OCI-LY1 (cell line): ENCODE results near the gene H6PD.

Experiments used
- H2AFZ ChIP-seq: fragments of 200-600 bp; sonication (generic), shearing (Covaris generic); 2 replicates; pipeline ENCODE4 v1.6.0; 2014; ENCODE audit warnings: antibody characterized with exemption, mild to moderate bottlenecking, low read length
- H3F3A ChIP-seq: fragments of 200-600 bp; sonication (generic), shearing (Covaris generic); 2 replicates; pipeline ENCODE4 v1.6.0; 2014; ENCODE audit warnings: mild to moderate bottlenecking, antibody characterized with exemption, low read length, moderate library complexity; ENCODE audit not compliant: insufficient read depth
- H3K27ac ChIP-seq: fragments of 200-600 bp; sonication (generic); 2 replicates; pipeline ENCODE4 v1.5.1; 2014; ENCODE audit warnings: low read length, mixed run types, mild to moderate bottlenecking, low read depth; ENCODE audit not compliant: poor library complexity, severe bottlenecking
- H3K27me3 ChIP-seq: fragments of 200-600 bp; sonication (generic); 2 replicates; pipeline ENCODE4 v1.6.0; 2014; ENCODE audit warnings: antibody characterized with exemption, mild to moderate bottlenecking, low read length, moderate library complexity; ENCODE audit not compliant: insufficient read depth
- H3K36me3 ChIP-seq: fragments of 200-600 bp; sonication (generic); 2 replicates; pipeline ENCODE4 v1.6.1; 2014; ENCODE audit warnings: mild to moderate bottlenecking, antibody characterized with exemption, low read length, moderate library complexity, mixed read lengths; ENCODE audit not compliant: insufficient read depth
- H3K4me1 ChIP-seq: fragments of 200-600 bp; sonication (generic); 2 replicates; pipeline ENCODE4 v1.5.1; 2014; ENCODE audit warnings: mild to moderate bottlenecking, low read length, moderate library complexity; ENCODE audit not compliant: insufficient read depth, severe bottlenecking
- H3K4me2 ChIP-seq: fragments of 200-600 bp; sonication (generic), shearing (Covaris generic); 2 replicates; pipeline ENCODE4 v1.6.1; 2014; ENCODE audit warnings: low read length
- H3K4me3 ChIP-seq: fragments of 200-600 bp; sonication (generic); 2 replicates; pipeline ENCODE4 v1.5.1; 2014; ENCODE audit warnings: low read length, low read depth, mild to moderate bottlenecking, mixed read lengths; ENCODE audit not compliant: poor library complexity, severe bottlenecking
- H3K79me2 ChIP-seq: fragments of 200-600 bp; shearing (Covaris generic); 2 replicates; pipeline ENCODE4 v1.6.1; 2016; ENCODE audit warnings: mixed run types, low read length, mixed read lengths; ENCODE audit not compliant: insufficient read depth
- H3K9ac ChIP-seq: fragments of 200-600 bp; sonication (generic), shearing (Covaris generic); 2 replicates; pipeline ENCODE4 v1.6.1; 2014; ENCODE audit warnings: mild to moderate bottlenecking, low read length, mixed read lengths
- H3K9me2 ChIP-seq: fragments of 200-600 bp; sonication (generic), shearing (Covaris generic); 2 replicates; pipeline ENCODE4 v1.6.1; 2014; ENCODE audit warnings: low read depth, mild to moderate bottlenecking, low read length, mixed read lengths
- H3K9me3 ChIP-seq: fragments of 200-600 bp; shearing (Covaris generic); 2 replicates; pipeline ENCODE4 v1.6.1; 2014; ENCODE audit warnings: low read length, mixed read lengths
- H4K20me1 ChIP-seq: fragments of 200-600 bp; sonication (generic), shearing (Covaris generic); 2 replicates; pipeline ENCODE4 v1.6.0; 2016; ENCODE audit warnings: mild to moderate bottlenecking, low read length; ENCODE audit not compliant: insufficient read depth
- EZH2 ChIP-seq: fragments of 200-600 bp; sonication (generic), shearing (Covaris generic); IDR thresholded peaks from 2 replicates; pipeline ENCODE4 v1.8.0; 2017; ENCODE audit warnings: borderline replicate concordance, mixed run types, mild to moderate bottlenecking, antibody characterized with exemption, low read length, moderate library complexity, mixed read lengths
- TF ChIP-seq, protein P1 (sequence below): fragments of 200-600 bp; sonication (generic), shearing (Covaris generic); IDR thresholded peaks from 2 replicates; pipeline ENCODE4 v1.5.1; 2017; ENCODE audit warnings: mild to moderate bottlenecking, antibody characterized with exemption, low read length, moderate library complexity, mixed read lengths

Gene H6PD

DNA sequence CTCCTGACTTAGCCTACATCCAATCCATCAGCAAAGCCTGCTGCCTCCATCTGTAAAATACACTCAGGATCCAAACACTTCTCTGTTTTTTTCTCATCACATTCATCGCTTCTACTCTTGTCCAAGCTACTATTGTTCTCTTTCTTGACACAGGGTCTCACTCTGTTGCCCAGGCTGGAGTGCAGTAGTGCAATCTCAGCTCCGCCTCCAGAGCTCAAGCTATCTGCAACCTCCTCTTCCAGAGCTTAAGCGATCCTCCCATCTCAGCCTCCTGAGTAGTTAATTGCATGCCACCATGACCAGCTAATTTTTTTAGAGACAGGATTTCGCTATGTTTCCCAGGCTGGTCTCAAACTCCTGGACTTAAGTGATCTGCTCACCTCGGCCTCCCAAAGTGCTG, 44.3 kb upstream of the H6PD start:
- no peak overlapping the region for H3K4me2 ChIP-seq
- no peaks in the 10 kb centered on the region for H3K36me3 ChIP-seq
- peaks cover 11% of the 10 kb centered on the region for H3K4me1 ChIP-seq
- no peaks in the 10 kb centered on the region for H3K79me2 ChIP-seq
- H3K27me3 ChIP-seq, result no peaks in the 10 kb centered on the region
- H3K9me3 ChIP-seq, result no peaks in the 10 kb centered on the region
- H3K9ac ChIP-seq, result no peak overlapping the region
- no peak overlapping the region for H3K4me3 ChIP-seq
- no peaks in the 10 kb centered on the region for H3K9me2 ChIP-seq
- H2AFZ ChIP-seq, result no peak overlapping the region
- H3K27ac ChIP-seq, result no peak overlapping the region
- TF ChIP-seq EZH2, result no peak
- TF ChIP-seq, protein P1, sequence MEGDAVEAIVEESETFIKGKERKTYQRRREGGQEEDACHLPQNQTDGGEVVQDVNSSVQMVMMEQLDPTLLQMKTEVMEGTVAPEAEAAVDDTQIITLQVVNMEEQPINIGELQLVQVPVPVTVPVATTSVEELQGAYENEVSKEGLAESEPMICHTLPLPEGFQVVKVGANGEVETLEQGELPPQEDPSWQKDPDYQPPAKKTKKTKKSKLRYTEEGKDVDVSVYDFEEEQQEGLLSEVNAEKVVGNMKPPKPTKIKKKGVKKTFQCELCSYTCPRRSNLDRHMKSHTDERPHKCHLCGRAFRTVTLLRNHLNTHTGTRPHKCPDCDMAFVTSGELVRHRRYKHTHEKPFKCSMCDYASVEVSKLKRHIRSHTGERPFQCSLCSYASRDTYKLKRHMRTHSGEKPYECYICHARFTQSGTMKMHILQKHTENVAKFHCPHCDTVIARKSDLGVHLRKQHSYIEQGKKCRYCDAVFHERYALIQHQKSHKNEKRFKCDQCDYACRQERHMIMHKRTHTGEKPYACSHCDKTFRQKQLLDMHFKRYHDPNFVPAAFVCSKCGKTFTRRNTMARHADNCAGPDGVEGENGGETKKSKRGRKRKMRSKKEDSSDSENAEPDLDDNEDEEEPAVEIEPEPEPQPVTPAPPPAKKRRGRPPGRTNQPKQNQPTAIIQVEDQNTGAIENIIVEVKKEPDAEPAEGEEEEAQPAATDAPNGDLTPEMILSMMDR, result no peak
- H3F3A ChIP-seq, result no peaks in the 10 kb centered on the region
- H4K20me1 ChIP-seq, result no peaks in the 10 kb centered on the region

DNA sequence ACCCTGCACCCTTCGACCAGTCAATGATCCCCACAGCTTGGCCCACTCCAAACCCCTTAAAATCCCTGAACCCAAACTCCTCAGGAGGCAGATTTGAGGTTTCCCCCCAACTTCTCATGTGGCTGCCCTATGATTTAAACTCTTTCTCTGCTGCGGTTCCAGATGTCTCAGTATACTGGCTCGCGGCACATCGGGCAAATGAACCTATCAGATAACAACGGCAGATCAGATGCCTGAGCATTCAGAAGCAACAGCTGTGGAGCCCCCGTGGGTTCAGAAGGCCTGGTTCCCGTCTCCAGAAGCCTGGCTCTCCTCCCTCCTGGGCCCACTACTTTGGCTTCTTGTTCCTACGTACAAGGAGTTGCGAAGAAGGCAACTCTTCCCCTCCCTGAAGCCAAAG, 43.3 kb upstream of the H6PD start:
- Histone ChIP-seq H3K27ac (no peak overlapping the region), H3K4me2 (no peak overlapping the region), H4K20me1 (no peaks in the 10 kb centered on the region), H3K4me1 (peaks cover 11% of the 10 kb centered on the region), H3K27me3 (no peaks in the 10 kb centered on the region), H3K79me2 (no peaks in the 10 kb centered on the region), H3K9ac (no peak overlapping the region), H2AFZ (no peak overlapping the region), H3K36me3 (no peaks in the 10 kb centered on the region), H3K9me3 (no peaks in the 10 kb centered on the region), H3K9me2 (no peaks in the 10 kb centered on the region), H3K4me3 (no peak overlapping the region), H3F3A (no peaks in the 10 kb centered on the region)
- TF ChIP-seq, protein P1, result no peak
- no peak for TF ChIP-seq EZH2

DNA sequence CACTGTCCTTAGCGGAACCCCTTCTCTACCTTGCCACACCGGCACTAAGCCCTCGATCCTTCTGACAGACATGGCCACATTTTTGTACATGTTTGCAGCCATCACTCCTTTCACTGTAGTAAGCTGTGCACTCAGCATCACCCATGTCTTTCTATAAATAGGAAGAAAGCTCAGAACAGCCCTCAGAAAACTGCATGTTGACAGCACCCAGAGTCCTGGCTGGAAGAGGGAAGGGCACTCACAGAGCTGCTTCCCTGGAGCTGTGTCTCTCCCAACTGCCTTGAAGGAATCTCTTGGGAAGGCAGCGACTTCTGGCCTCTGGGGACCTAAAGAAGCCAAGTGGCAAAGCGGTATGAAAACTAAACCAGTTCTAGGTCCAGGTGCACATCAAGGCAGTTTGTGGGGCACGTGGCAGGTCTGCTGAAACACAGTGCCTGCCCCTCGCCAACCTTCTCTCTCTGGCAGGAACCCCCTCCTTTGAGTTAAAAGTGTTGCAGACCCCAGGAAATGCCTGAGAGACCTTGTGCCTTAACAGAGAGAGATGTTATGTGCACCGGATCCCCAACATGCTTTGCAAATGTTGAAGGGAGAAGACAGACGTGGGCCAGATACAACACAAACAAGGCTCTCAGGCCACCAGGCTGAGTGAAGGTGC, 41.9 kb upstream of the H6PD start:
- H3K9me3 ChIP-seq, result no peaks in the 10 kb centered on the region
- H3K36me3 ChIP-seq, result no peaks in the 10 kb centered on the region
- no peak overlapping the region; the same call in 1 of the 2 replicates for H3K9ac ChIP-seq
- H3K27ac ChIP-seq, result no peak overlapping the region
- no peaks in the 10 kb centered on the region for H3K9me2 ChIP-seq
- no peaks in the 10 kb centered on the region for H3F3A ChIP-seq
- TF ChIP-seq EZH2, result no peak
- TF ChIP-seq, protein P1, result no peak
- no peaks in the 10 kb centered on the region for H4K20me1 ChIP-seq
- H3K79me2 ChIP-seq, result no peaks in the 10 kb centered on the region
- H3K4me2 ChIP-seq, result no peak overlapping the region
- H3K4me3 ChIP-seq, result no peak overlapping the region
- H3K27me3 ChIP-seq, result peaks cover 3% of the 10 kb centered on the region; the same call in 1 of the 2 replicates
- H3K4me1 ChIP-seq, result peaks cover 11% of the 10 kb centered on the region
- H2AFZ ChIP-seq, result no peak overlapping the region
